HFF-Myc (cell line): ENCODE data around the gene ATAD3A.
A peak's percentile ranks its signal among the peaks of the same experiment; 100 is the strongest.
"Not testable (repeated sequence)": the region's sequence is repeated elsewhere in the genome, so short reads cannot be mapped to it uniquely, and the experiment has no call there.

ENCODE experiments used
- DNase-seq: peaks from one replicate; pipeline ENCODE4 v3.0.0-alpha.2; 2011; ENCODE audit warnings: low read depth; ENCODE audit errors: extremely low read depth
- H3K4me3 ChIP-seq: replicated peaks from 2 replicates; pipeline ENCODE4 v1.5.1; 2011; ENCODE audit warnings: low read depth, mild to moderate bottlenecking, control low read depth, low read length
- TF ChIP-seq, protein P1 (sequence below): IDR thresholded peaks from 2 replicates; pipeline ENCODE4 v1.5.1; 2012; ENCODE audit warnings: mild to moderate bottlenecking, low read depth, low read length, control low read depth; ENCODE audit errors: missing control alignments

The ATAD3A gene

DNA sequence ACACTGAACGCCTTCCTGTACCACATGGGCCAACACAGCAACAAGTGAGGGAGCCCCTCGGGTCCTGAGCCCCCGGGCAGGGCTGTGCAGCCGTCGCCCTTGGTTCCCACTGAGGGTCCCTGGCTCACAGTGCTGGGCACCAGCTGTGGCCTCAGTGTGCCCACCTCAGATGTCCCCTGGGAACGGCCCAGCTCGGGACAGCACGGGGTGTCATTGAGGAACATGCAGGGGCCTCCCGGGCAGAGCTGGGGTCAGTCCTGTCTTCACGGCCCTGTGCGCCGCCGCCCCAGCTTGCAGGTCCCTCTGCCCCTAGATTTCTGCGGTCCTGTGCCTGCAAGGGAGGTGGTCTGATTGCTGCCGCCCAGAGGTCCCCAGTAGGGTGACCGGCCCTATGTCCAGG lies 22.7 kb upstream of the ATAD3A start:
- TF ChIP-seq, protein P1, sequence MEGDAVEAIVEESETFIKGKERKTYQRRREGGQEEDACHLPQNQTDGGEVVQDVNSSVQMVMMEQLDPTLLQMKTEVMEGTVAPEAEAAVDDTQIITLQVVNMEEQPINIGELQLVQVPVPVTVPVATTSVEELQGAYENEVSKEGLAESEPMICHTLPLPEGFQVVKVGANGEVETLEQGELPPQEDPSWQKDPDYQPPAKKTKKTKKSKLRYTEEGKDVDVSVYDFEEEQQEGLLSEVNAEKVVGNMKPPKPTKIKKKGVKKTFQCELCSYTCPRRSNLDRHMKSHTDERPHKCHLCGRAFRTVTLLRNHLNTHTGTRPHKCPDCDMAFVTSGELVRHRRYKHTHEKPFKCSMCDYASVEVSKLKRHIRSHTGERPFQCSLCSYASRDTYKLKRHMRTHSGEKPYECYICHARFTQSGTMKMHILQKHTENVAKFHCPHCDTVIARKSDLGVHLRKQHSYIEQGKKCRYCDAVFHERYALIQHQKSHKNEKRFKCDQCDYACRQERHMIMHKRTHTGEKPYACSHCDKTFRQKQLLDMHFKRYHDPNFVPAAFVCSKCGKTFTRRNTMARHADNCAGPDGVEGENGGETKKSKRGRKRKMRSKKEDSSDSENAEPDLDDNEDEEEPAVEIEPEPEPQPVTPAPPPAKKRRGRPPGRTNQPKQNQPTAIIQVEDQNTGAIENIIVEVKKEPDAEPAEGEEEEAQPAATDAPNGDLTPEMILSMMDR = no peak
- no peak for DNase-seq
- H3K4me3 ChIP-seq = no peak overlapping the region

GRCh38 chr1:1489861-1490260 lies 22.1 kb upstream of the ATAD3A start:
- TF ChIP-seq, protein P1 = no peak
- DNase-seq = no peak
- no peak overlapping the region for H3K4me3 ChIP-seq

GRCh38 chr1:1490633-1491230 lies 21.2 kb upstream of the ATAD3A start:
- TF ChIP-seq, protein P1 = no peak
- no peak overlapping the region for H3K4me3 ChIP-seq
- no peak for DNase-seq

DNA sequence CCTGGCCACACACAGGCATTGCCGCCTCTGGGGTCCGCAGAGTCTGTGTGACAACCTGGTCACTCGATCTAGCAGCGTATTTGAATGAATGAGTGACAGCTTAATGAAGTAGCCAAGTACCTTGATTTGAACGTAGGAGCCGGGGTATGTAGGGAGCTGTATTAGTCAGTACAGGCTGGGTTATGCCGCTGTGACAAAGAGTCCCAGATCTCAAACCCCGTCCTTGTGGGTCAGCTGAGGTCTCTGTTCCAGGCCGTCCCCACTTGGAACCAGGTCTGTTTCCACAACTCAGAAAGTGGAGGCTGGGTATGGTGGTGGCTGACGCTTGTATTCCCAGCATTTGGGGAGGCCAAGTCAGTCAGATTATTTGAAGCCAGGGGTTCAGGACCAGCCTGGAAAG lies 20.4 kb upstream of the ATAD3A start:
- no peak for DNase-seq
- no peak overlapping the region for H3K4me3 ChIP-seq
- TF ChIP-seq, protein P1 = no peak

DNA sequence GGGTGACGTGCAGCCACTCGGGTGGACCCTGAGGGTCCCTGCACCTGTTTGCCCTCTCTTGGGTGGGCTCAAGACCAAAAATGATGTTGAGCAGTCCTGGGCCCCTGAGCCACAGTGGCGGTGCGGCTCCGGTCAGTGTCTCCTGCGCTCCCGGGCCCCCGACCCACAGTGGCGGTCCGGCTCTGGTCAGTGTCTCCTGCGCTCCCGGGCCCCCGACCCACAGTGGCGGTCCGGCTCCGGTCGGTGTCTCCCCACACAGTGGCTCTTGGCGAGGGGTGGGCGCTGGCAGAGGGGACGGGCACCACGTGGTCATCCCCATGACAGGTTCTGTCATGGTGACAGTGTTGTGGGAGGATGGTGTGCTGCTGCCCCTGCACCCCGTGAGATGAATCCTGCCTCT lies 17.7 kb upstream of the ATAD3A start:
- not testable (repeated sequence) for DNase-seq, H3K4me3 ChIP-seq

DNA sequence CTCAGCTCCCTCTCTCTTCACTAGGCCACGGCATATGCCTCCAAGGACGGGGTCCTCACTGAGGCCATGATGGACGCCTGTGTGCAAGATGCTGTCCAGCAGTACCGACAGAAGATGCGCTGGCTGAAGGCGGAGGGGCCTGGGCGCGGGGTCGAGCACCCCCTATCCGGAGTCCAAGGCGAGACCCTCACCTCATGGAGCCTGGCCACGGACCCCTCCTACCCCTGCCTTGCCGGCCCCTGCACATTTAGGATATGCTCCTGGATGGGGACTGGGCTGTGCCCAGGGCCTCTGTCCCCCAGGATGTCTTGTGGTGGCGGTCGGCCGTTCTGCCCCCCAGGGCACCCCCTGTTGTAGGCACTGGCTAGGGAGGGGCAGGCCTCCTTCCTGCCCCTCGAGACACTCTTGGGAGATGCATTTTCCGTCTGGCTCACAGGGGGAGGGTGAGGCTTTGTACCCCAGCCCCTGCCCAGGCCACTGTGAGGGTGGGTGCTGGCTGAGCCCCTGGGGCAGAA lies 16.4 kb upstream of the ATAD3A start:
- H3K4me3 ChIP-seq, DNase-seq: not testable (repeated sequence)

DNA sequence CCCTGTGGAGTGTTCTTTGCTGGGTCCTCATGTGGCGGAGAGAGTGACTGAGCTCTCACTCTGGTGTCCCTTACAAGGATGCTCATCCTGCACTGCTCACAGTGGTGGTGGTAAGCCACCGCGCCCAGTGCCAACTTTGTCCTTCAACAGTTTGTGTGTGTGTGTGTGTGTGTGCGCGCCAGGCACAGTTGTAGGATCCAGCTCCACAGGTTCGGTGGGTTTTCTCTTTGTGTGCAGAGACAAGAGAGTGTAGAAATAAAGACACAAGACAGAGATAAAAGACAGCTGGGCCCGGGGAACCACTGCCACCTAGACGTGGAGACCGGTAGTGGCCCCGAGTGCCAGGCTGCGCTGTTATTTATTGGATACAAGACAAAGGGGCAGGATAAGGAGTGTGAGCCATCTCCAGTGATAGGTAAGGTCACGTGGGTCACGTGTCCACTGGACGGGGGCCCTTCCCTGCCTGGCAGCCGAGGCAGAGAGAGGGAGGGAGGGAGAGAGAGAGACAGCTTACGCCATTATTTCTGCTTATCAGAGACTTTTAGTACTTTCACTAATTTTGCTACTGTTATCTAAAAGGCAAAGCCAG lies 7.1 kb upstream of the ATAD3A start:
- not testable (repeated sequence) for DNase-seq, H3K4me3 ChIP-seq

More for the DNA sequence above, 7.1 kb upstream of the ATAD3A start:
- TF ChIP-seq, protein P1 = peak; percentile 47
